ENCODE results near the gene ADRB2. TPM values are rescaled to one million over a fixed set of nuclear protein-coding genes. Genes with fewer than 3 reads are reported as not detected.
"Not testable (repeated sequence)": the region's sequence is repeated elsewhere in the genome, so short reads cannot be mapped to it uniquely, and the experiment has no call there.

ADRB2 gene
- total RNA-seq, 1 donor from 2014 or later = 0.64 TPM

DNA sequence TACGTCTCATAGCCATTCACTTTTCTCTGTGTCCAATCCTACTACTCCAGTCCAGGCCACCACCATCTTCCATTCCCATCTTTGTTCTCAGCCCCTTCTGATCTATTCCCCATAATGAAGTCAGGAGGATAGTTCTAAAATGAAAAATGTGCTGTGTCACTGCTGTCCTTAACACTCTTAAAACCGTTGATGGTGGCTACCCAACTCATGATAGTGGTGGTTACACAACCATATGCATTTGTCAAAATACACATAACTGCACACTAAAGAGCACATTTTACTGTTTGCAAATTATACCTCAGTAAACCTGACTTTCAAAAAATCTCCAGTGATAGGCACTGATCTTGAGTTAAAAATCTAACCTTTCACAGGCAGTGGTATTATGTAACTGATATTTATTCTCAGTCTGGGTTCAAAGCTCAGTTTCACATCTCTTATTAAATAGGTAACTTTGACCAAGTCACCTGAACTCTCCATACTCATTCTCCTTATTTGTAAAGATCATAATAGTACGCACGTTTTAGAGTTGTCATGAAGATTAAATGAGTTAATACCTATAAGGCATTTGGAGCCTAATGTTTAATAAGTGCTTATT is 24.6 kb upstream of the ADRB2 start:
- H3K36me3 Mint-ChIP-seq (ENCODE audit: low read depth, unreplicated experiment) = no peaks in the 10 kb centered on the region
- H3K27ac Mint-ChIP-seq (ENCODE audit: unreplicated experiment) = no peak overlapping the region
- Histone ChIP-seq H3K27me3 (ENCODE audit: insufficient read depth, low read length) (no peaks in the 10 kb centered on the region), H3K4me3 (ENCODE audit: insufficient read depth, low read depth, low read length) (no peak overlapping the region), H3K4me2 (ENCODE audit: low read length) (no peak overlapping the region), H3K27ac (ENCODE audit: low read depth, low read length) (no peak overlapping the region), H3K79me2 (ENCODE audit: insufficient read depth, low read length) (no peaks in the 10 kb centered on the region), H2AFZ (ENCODE audit: low read depth, low read length) (no peak overlapping the region), H3K9me3 (ENCODE audit: insufficient read depth, low read depth, low read length) (no peaks in the 10 kb centered on the region), H3K36me3 (ENCODE audit: insufficient read depth, low read length) (no peaks in the 10 kb centered on the region), H3K4me1 (ENCODE audit: insufficient read depth, low read length) (peaks cover 9% of the 10 kb centered on the region), H3K9ac (ENCODE audit: low read length) (no peak overlapping the region), H4K20me1 (ENCODE audit: insufficient read depth, low read length) (no peaks in the 10 kb centered on the region)
- no peak for DNase-seq (ENCODE audit: low read depth)
- H3K9me3 Mint-ChIP-seq (ENCODE audit: unreplicated experiment) = peaks cover 3% of the 10 kb centered on the region
- peaks cover 6% of the 10 kb centered on the region for H3K27me3 Mint-ChIP-seq (ENCODE audit: low read depth, unreplicated experiment)
- no peak overlapping the region for H3K4me3 Mint-ChIP-seq (ENCODE audit: unreplicated experiment)
- TF ChIP-seq EZH2 (IDR thresholded peaks at IDR 0.05; ENCODE audit: insufficient read depth, low read length) (no peak), CTCF (IDR thresholded peaks at IDR 0.05; ENCODE audit: insufficient read depth, low read depth, low read length) (no peak)
- H3K4me1 Mint-ChIP-seq (ENCODE audit: low read depth, unreplicated experiment) = peaks cover 9% of the 10 kb centered on the region
- FAIRE-seq = peak; percentile 17

DNA sequence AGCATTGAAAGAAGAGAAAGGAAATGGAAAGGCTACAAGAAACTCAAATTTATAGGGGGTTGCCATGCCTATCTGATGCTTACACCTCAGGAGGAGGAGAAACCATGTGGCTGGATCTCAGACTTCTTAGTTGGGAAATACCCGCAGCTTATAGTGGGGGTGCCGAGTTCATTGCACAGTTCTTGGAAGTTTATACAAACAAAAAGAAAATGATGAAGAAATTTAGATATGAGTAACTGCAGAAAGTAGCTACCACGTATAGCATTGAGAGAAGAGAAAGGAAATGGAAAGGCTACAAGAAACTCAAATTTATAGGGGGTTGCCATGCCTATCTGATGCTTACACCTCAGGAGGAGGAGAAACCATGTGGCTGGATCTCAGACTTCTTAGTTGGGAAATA is 23.0 kb upstream of the ADRB2 start:
- FAIRE-seq; H3K27me3 ChIP-seq (ENCODE audit: insufficient read depth, low read length); H3K27ac ChIP-seq (ENCODE audit: low read depth, low read length); H3K9me3 ChIP-seq (ENCODE audit: insufficient read depth, low read depth, low read length); H3K79me2 ChIP-seq (ENCODE audit: insufficient read depth, low read length); H3K36me3 Mint-ChIP-seq (ENCODE audit: low read depth, unreplicated experiment); H3K4me3 Mint-ChIP-seq (ENCODE audit: unreplicated experiment); H3K27ac Mint-ChIP-seq (ENCODE audit: unreplicated experiment); H3K4me2 ChIP-seq (ENCODE audit: low read length); H3K36me3 ChIP-seq (ENCODE audit: insufficient read depth, low read length); H4K20me1 ChIP-seq (ENCODE audit: insufficient read depth, low read length); DNase-seq (ENCODE audit: low read depth); H3K27me3 Mint-ChIP-seq (ENCODE audit: low read depth, unreplicated experiment); H3K9ac ChIP-seq (ENCODE audit: low read length); H3K4me3 ChIP-seq (ENCODE audit: insufficient read depth, low read depth, low read length); H2AFZ ChIP-seq (ENCODE audit: low read depth, low read length); H3K9me3 Mint-ChIP-seq (ENCODE audit: unreplicated experiment); H3K4me1 ChIP-seq (ENCODE audit: insufficient read depth, low read length): not testable (repeated sequence)
- H3K4me1 Mint-ChIP-seq (ENCODE audit: low read depth, unreplicated experiment) = peaks cover 14% of the 10 kb centered on the region

GRCh38 chr5:148804393-148804792 is 22.0 kb upstream of the ADRB2 start:
- H3K4me1 Mint-ChIP-seq (ENCODE audit: low read depth, unreplicated experiment) = peaks cover 14% of the 10 kb centered on the region
- DNase-seq (ENCODE audit: low read depth) = no peak
- H3K36me3 Mint-ChIP-seq (ENCODE audit: low read depth, unreplicated experiment) = no peaks in the 10 kb centered on the region
- Histone ChIP-seq H3K27ac (ENCODE audit: low read depth, low read length) (no peak overlapping the region), H4K20me1 (ENCODE audit: insufficient read depth, low read length) (no peaks in the 10 kb centered on the region), H3K79me2 (ENCODE audit: insufficient read depth, low read length) (no peaks in the 10 kb centered on the region), H3K4me3 (ENCODE audit: insufficient read depth, low read depth, low read length) (no peak overlapping the region), H3K27me3 (ENCODE audit: insufficient read depth, low read length) (no peaks in the 10 kb centered on the region), H2AFZ (ENCODE audit: low read depth, low read length) (no peak overlapping the region), H3K4me1 (ENCODE audit: insufficient read depth, low read length) (peaks cover 9% of the 10 kb centered on the region), H3K4me2 (ENCODE audit: low read length) (no peak overlapping the region), H3K9ac (ENCODE audit: low read length) (no peak overlapping the region), H3K9me3 (ENCODE audit: insufficient read depth, low read depth, low read length) (no peaks in the 10 kb centered on the region), H3K36me3 (ENCODE audit: insufficient read depth, low read length) (no peaks in the 10 kb centered on the region)
- peaks cover 3% of the 10 kb centered on the region for H3K9me3 Mint-ChIP-seq (ENCODE audit: unreplicated experiment)
- H3K4me3 Mint-ChIP-seq (ENCODE audit: unreplicated experiment) = no peak overlapping the region
- TF ChIP-seq CTCF (IDR thresholded peaks at IDR 0.05; ENCODE audit: insufficient read depth, low read depth, low read length) (no peak), EZH2 (IDR thresholded peaks at IDR 0.05; ENCODE audit: insufficient read depth, low read length) (no peak)
- no peak for FAIRE-seq
- no peak overlapping the region for H3K27ac Mint-ChIP-seq (ENCODE audit: unreplicated experiment)
- H3K27me3 Mint-ChIP-seq (ENCODE audit: low read depth, unreplicated experiment) = peaks cover 6% of the 10 kb centered on the region

Measured in astrocyte (in vitro differentiated cells and primary cell).